OCI-LY3 (cell line): Measurements from ENCODE around the gene TAS2R60.

ENCODE experiments used
- EZH2phosphoT487 ChIP-seq: fragments of 200-600 bp; shearing (Covaris generic); IDR thresholded peaks from 2 replicates; pipeline ENCODE4 v1.6.1; 2018; ENCODE audit warnings: antibody characterized with exemption, mixed run types, low read depth
- TF ChIP-seq, protein P1 (sequence below): fragments of 200-600, 300-600 bp; sonication (generic); IDR thresholded peaks from 2 replicates; pipeline ENCODE4 v1.5.1; 2014; ENCODE audit warnings: antibody characterized with exemption, low read length, low read depth

DNA sequence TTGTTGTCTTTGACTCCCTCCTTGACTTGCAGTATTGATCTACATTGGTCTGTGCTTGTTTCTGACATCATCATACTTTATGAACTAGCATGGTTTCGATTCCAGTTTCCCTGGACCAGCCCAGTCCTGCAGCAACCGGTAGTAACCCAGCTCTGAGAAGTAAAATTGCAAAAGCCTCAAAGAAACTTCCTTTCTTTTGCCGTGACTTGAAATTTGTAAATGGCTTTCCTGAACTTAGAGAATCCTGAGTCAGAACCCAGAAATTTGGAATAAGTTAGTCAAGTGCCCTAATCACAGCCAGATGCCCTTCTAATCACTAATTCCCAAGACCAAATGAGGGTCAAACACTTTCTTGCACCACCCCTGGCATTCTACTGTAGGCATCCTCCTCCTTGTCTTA is 15.0 kb downstream of the TAS2R60 start:
- TF ChIP-seq, protein P1, sequence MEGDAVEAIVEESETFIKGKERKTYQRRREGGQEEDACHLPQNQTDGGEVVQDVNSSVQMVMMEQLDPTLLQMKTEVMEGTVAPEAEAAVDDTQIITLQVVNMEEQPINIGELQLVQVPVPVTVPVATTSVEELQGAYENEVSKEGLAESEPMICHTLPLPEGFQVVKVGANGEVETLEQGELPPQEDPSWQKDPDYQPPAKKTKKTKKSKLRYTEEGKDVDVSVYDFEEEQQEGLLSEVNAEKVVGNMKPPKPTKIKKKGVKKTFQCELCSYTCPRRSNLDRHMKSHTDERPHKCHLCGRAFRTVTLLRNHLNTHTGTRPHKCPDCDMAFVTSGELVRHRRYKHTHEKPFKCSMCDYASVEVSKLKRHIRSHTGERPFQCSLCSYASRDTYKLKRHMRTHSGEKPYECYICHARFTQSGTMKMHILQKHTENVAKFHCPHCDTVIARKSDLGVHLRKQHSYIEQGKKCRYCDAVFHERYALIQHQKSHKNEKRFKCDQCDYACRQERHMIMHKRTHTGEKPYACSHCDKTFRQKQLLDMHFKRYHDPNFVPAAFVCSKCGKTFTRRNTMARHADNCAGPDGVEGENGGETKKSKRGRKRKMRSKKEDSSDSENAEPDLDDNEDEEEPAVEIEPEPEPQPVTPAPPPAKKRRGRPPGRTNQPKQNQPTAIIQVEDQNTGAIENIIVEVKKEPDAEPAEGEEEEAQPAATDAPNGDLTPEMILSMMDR = no peak
- no peak for TF ChIP-seq EZH2phosphoT487
